Pancreas (tissue), 10 donors: ENCODE measurements around the gene OR51A4. TPM values are rescaled to one million over a fixed set of nuclear protein-coding genes. Genes with fewer than 3 reads are reported as not detected.

Source experiments
- ATAC-seq, 4 donors: fragments of 200-7000 bp; cut with Tn5 transposase; one replicate each; pipeline versions ENCODE4 v1.8.0 to v1.9.1; 2020; ENCODE audit warnings: mild to moderate bottlenecking in 4 of 4, moderate library complexity in 4 of 4
- DNase-seq, 6 donors: peaks; one replicate each; pipeline ENCODE4 v3.0.0-alpha.2; 2020
- FAIRE-seq: peaks from 2 replicates; lab custom pipeline; 2012; peaks lifted over from hg19 to GRCh38; lab: Jason Lieb, UNC
- H3K27ac ChIP-seq, 4 donors: fragments of 200-600 bp; sonication (generic); 1 replicate in 3 of 4; 2 replicates in 1 of 4; pipeline versions ENCODE4 v1.5.0 to v1.8.0; 2020
- H3K27me3 ChIP-seq, 4 donors: fragments of 200-600 bp; one replicate each; pipeline ENCODE4 v1.8.0; 2021
- H3K36me3 ChIP-seq, 3 donors: fragments of 200-600 bp; sonication (generic) in 1 of 3; one replicate each; pipeline versions ENCODE4 v1.5.0 to v1.8.0; 2020 to 2021
- H3K4me1 ChIP-seq, 3 donors: fragments of 200-600 bp; one replicate each; pipeline ENCODE4 v1.8.0; 2021
- H3K4me3 ChIP-seq, 4 donors: fragments of 200-600 bp; sonication (generic) in 2 of 4; one replicate each; pipeline versions ENCODE4 v1.5.0 to v1.8.0; 2020 to 2021
- H3K9me3 ChIP-seq, 4 donors: fragments of 200-600 bp; one replicate each; pipeline ENCODE4 v1.8.0; 2021
- CTCF ChIP-seq, 4 donors: fragments of 200-600 bp; sonication (generic) in 3 of 4; IDR thresholded peaks; one replicate each; pipeline versions ENCODE4 v1.5.0 to v1.8.0; 2021; ENCODE audit warnings: antibody characterized with exemption in 4 of 4
- intact Hi-C, 3 donors: fragments of 100-400 bp; cut with DNase I; formaldehyde crosslinking; loops; one replicate each; pipeline versions ENCODE4 v1.11.1 to v1.14.2; 2022
- polyA plus RNA-seq, 2 donors: library from polyadenylated mRNA; stranded (reverse); fragments of 200-250 nt; gene quantifications; one replicate each; pipeline ENCODE4 v1.2.3, GENCODE V29; 2013
- total RNA-seq, 6 donors: library from RNA; stranded (reverse); fragmentation: NEBNext Ultra II Directional in 4 of 6; extraction: Animal tissue kit (Norgen Biotek cat#: 25700) in 4 of 6; gene quantifications; one replicate each; pipeline versions ENCODE4 v1.2.1 to v1.2.4, GENCODE V29; 2021 to 2023
- donor health status: healthy with polysubstance abuse.
- donor health status: DM: no; HTN: no; CAD: no; lungs with moderate emphysema.
- donor health status: DM: no; HTN: no; CAD: no.
- donor health status: control.
- donor health status: control.
- donor health status: Bipolar disorder and iron deficiency.
- donor health status: DM: yes; HTN: yes; CAD: no.
- donor health status: DM: no; HTN: no; CAD: no.
- donor health status: DM: no; HTN: no; CAD: no.
- donor health status: DM: yes; HTN: yes; CAD: no.

The OR51A4 gene
- total and polyA plus RNA-seq, 8 donors, result not detected

DNA sequence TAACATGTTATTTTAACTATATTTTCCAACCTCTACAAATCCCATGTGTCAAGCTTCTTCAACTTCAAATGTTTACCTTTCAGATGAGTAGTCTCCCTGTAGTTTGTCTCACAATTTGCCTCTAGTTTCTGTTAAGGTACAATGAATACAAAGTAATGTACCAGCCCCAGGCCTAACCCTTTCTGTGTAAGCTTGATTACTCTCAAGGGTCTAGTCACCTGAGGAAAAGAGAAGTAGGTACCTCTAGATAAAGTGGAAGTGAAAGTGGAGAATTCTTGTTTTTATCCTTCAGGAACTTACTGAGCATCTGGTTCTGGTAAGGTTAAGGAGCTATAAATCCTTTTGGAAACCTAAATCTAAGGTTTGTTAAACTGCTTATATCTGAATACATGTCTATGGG is 43.9 kb downstream of the OR51A4 start, which contains the start of gene OR51A7:
TSS of gene OR51A7 (plus strand) at position 300 of the 400 bp plus-strand sequence. CDS start 3,587 bp downstream, outside the sequence.
- no peak within 1 kb of the TSS for H3K4me3 ChIP-seq
- no peak within 1 kb of the TSS for H3K27ac ChIP-seq
- TF ChIP-seq CTCF (IDR thresholded peaks at IDR 0.05), result no peak
- no peaks in the 10 kb centered on the region for H3K4me1 ChIP-seq
- intact Hi-C loops, result no loop called here
- H3K36me3 ChIP-seq, result no peaks in the 10 kb centered on the region
- no peak for ATAC-seq
- H3K9me3 ChIP-seq, result no peaks in the 10 kb centered on the region
- FAIRE-seq, result no peak
- no peaks in the 10 kb centered on the region for H3K27me3 ChIP-seq
- no peak for DNase-seq

Other genes with a start within 250 kb of the OR51A4 start
- under 1 TPM in 1 of 6 donors, not detected in 5; 0.16 TPM for gene OR51E2, start 249.8 kb downstream of the OR51A4 start, total RNA-seq
- under 1 TPM in 1 of 2 donors, not detected in 1; 0.09 TPM for gene OR51E2, start 249.8 kb downstream of the OR51A4 start, polyA plus RNA-seq
- not detected for gene MMP26, start 242.8 kb downstream of the OR51A4 start, total RNA-seq
- gene MMP26, start 242.8 kb downstream of the OR51A4 start, polyA plus RNA-seq, result under 1 TPM in 1 of 2 donors, not detected in 1; 0.16 TPM
- gene OR51F1, start 177.7 kb downstream of the OR51A4 start, total RNA-seq, result not detected
- not detected for gene OR51F1, start 177.7 kb downstream of the OR51A4 start, polyA plus RNA-seq
- gene OR52R1, start 143.2 kb downstream of the OR51A4 start, total RNA-seq, result not detected
- not detected for gene OR52R1, start 143.2 kb downstream of the OR51A4 start, polyA plus RNA-seq
- not detected for gene OR51F2, start 126.3 kb downstream of the OR51A4 start, total RNA-seq
- not detected for gene OR51F2, start 126.3 kb downstream of the OR51A4 start, polyA plus RNA-seq
- not detected for gene OR51S1, start 98.4 kb downstream of the OR51A4 start, total RNA-seq
- not detected for gene OR51S1, start 98.4 kb downstream of the OR51A4 start, polyA plus RNA-seq
- gene OR51T1, start 65.7 kb downstream of the OR51A4 start, total RNA-seq, result not detected
- gene OR51T1, start 65.7 kb downstream of the OR51A4 start, polyA plus RNA-seq, result not detected
- not detected for gene OR51A7, start 43.8 kb downstream of the OR51A4 start, total RNA-seq
- gene OR51A7, start 43.8 kb downstream of the OR51A4 start, polyA plus RNA-seq, result not detected
- gene OR51G2, start 28.3 kb downstream of the OR51A4 start, total RNA-seq, result not detected
- not detected for gene OR51G2, start 28.3 kb downstream of the OR51A4 start, polyA plus RNA-seq
- gene OR51G1, start 23.3 kb downstream of the OR51A4 start, total RNA-seq, result not detected
- not detected for gene OR51G1, start 23.3 kb downstream of the OR51A4 start, polyA plus RNA-seq
- not detected for gene OR51A2, start 8.1 kb upstream of the OR51A4 start, total RNA-seq
- gene OR51A2, start 8.1 kb upstream of the OR51A4 start, polyA plus RNA-seq, result not detected
- not detected for gene OR51L1, start 47.2 kb upstream of the OR51A4 start, total RNA-seq
- gene OR51L1, start 47.2 kb upstream of the OR51A4 start, polyA plus RNA-seq, result not detected
- gene OR52J3, start 98.9 kb upstream of the OR51A4 start, total RNA-seq, result not detected
- gene OR52J3, start 98.9 kb upstream of the OR51A4 start, polyA plus RNA-seq, result not detected
- gene OR52E2, start 112.0 kb upstream of the OR51A4 start, total RNA-seq, result not detected
- gene OR52E2, start 112.0 kb upstream of the OR51A4 start, polyA plus RNA-seq, result not detected
- gene OR52E1, start 122.0 kb upstream of the OR51A4 start, total RNA-seq, result not detected
- gene OR52E1, start 122.0 kb upstream of the OR51A4 start, polyA plus RNA-seq, result not detected
- gene OR52A5, start 190.8 kb upstream of the OR51A4 start, total RNA-seq, result not detected
- gene OR52A5, start 190.8 kb upstream of the OR51A4 start, polyA plus RNA-seq, result not detected
- not detected for gene OR52A1, start 207.2 kb upstream of the OR51A4 start, total RNA-seq
- gene OR52A1, start 207.2 kb upstream of the OR51A4 start, polyA plus RNA-seq, result not detected